ENCODE measurements around the gene TAF3.

TAF3 gene

DNA sequence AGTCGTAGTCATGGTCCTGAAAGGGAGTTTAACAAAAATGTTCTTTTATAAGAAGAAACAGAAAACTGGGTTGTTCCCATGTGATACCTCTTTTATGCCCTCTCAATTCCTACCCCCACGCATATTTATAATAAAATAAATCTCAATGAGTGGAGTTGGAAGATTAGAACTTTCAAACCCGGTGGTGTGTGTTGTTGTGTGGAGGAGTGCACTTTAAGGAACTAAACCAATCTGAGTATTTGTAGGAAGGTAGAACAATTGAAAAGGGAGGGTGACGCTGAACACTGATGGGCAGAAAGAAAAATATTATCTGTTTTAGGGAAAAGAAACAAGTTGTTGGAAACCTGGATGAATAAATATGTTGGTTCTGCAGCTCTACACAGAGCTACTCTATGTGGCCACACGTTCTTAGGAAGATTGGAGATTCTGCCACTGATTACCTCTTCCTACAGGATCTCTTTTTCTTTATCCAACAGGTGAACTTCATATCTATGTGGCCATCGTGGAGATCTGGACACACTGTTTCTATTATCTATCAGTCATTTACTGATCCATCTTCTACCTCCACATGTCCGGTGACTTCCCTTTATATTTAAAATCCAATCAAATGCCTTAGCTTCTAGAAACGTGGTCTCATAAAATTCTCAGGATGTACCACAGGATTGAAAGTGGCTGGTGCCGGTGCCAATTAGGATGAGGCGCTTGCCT is 223.1 kb downstream of the TAF3 start:
- Histone ChIP-seq H3K4me1 (ENCODE audit: control insufficient read depth in 1 of 2, insufficient read depth in 1 of 2, low read depth in 1 of 2, low read length in 1 of 2) (peaks cover 8 to 16% of the 10 kb centered on the region in 2 experiments), H3K4me3 (ENCODE audit: low read depth in 1 of 2, low read length in 1 of 2) (no peak overlapping the region), H3K27ac (no peak overlapping the region), H3K27me3 (peaks cover 100% of the 10 kb centered on the region), H3K9me3 (no peaks in the 10 kb centered on the region), H3K36me3 (no peaks in the 10 kb centered on the region)
- TF ChIP-seq, protein P1, sequence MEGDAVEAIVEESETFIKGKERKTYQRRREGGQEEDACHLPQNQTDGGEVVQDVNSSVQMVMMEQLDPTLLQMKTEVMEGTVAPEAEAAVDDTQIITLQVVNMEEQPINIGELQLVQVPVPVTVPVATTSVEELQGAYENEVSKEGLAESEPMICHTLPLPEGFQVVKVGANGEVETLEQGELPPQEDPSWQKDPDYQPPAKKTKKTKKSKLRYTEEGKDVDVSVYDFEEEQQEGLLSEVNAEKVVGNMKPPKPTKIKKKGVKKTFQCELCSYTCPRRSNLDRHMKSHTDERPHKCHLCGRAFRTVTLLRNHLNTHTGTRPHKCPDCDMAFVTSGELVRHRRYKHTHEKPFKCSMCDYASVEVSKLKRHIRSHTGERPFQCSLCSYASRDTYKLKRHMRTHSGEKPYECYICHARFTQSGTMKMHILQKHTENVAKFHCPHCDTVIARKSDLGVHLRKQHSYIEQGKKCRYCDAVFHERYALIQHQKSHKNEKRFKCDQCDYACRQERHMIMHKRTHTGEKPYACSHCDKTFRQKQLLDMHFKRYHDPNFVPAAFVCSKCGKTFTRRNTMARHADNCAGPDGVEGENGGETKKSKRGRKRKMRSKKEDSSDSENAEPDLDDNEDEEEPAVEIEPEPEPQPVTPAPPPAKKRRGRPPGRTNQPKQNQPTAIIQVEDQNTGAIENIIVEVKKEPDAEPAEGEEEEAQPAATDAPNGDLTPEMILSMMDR (IDR thresholded peaks at IDR 0.05): no peak

DNA sequence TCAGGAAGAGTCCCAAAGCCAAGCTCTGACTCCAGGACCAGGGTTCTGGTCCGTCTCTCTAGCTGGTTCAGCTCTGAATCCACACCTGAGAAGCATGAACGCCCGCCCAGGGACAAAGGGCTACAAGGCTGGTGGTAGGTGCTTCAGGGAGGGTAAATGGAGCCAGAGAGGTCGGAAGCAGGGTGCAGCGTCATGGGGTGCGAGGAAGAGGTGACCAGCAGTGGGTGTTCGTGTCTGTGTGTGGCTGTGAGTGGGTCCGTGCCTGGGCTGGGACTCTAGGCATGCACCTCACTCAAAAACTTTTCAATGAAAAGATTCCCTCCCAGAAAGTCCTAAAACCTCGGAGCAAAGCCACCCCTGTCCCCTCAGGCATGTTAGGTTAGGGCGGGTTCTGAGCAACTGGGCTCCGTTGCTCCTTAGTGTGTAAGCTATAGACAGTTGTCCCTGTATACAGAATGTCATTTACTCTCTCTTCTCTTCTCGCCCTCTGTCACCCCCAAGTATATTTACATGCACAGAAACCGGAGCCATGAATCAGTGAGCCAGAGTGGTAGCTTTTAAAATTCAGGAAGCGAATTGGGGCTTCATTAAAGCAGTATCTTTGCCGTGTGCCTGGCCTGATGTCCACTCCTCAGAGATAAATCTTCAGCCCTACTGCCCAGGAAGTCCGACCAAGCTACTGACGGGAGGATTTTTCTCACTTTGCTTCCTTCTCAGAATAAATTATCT is 223.9 kb downstream of the TAF3 start:
- TF ChIP-seq, protein P1 (IDR thresholded peaks at IDR 0.05): no peak
- no peaks in the 10 kb centered on the region for H3K36me3 ChIP-seq
- peaks cover 8 to 16% of the 10 kb centered on the region in 2 experiments for H3K4me1 ChIP-seq (ENCODE audit: control insufficient read depth in 1 of 2, insufficient read depth in 1 of 2, low read depth in 1 of 2, low read length in 1 of 2)
- no peak overlapping the region for H3K27ac ChIP-seq
- H3K27me3 ChIP-seq: peaks cover 100% of the 10 kb centered on the region
- no peak overlapping the region for H3K4me3 ChIP-seq (ENCODE audit: low read depth in 1 of 2, low read length in 1 of 2)
- no peaks in the 10 kb centered on the region for H3K9me3 ChIP-seq

GRCh38 chr10:8042721-8043568 is 224.6 kb downstream of the TAF3 start:
- no peak overlapping the region for H3K4me3 ChIP-seq (ENCODE audit: low read depth in 1 of 2, low read length in 1 of 2)
- H3K27ac ChIP-seq: no peak overlapping the region
- TF ChIP-seq, protein P1 (IDR thresholded peaks at IDR 0.05): no peak
- no peaks in the 10 kb centered on the region for H3K36me3 ChIP-seq
- peaks cover 100% of the 10 kb centered on the region for H3K27me3 ChIP-seq
- no peaks in the 10 kb centered on the region for H3K9me3 ChIP-seq
- H3K4me1 ChIP-seq (ENCODE audit: control insufficient read depth in 1 of 2, insufficient read depth in 1 of 2, low read depth in 1 of 2, low read length in 1 of 2): peaks cover 8 to 16% of the 10 kb centered on the region in 2 experiments

GRCh38 chr10:8043569-8044306 is 225.4 kb downstream of the TAF3 start:
- peaks cover 8 to 16% of the 10 kb centered on the region in 2 experiments for H3K4me1 ChIP-seq (ENCODE audit: control insufficient read depth in 1 of 2, insufficient read depth in 1 of 2, low read depth in 1 of 2, low read length in 1 of 2)
- H3K27me3 ChIP-seq: peaks cover 100% of the 10 kb centered on the region
- H3K4me3 ChIP-seq (ENCODE audit: low read depth in 1 of 2, low read length in 1 of 2): no peak overlapping the region
- H3K9me3 ChIP-seq: no peaks in the 10 kb centered on the region
- H3K36me3 ChIP-seq: no peaks in the 10 kb centered on the region
- no peak overlapping the region for H3K27ac ChIP-seq
- TF ChIP-seq, protein P1 (IDR thresholded peaks at IDR 0.05): no peak

DNA sequence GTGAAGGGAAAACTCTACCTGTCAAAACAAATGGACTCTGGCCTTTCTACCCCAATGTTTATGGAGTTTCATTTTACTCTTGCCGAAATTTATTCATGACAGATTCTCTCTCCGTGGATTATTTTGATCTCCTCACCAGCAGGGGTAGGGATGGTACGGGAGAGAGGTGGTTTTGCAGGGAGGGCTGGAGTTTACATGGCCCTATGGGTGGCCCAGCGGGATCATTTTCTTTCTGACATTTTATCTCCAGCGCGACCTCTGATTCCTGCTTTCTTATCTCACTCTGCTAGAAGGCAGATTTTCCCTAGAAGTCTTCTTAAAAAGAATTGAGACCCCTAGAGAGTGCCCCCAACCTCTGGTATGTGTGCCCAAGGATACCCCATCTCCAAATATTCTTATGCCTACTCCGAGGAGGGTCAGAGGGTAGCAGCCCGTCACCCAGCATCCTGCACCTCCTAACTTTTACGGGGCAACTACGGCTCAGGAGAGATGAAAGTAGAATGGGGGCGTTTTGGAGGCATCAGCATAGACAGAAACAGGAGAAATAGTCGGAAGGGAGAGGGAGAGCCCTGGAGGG is 226.1 kb downstream of the TAF3 start:
- H3K27me3 ChIP-seq: peaks cover 100% of the 10 kb centered on the region
- H3K9me3 ChIP-seq: no peaks in the 10 kb centered on the region
- H3K36me3 ChIP-seq: no peaks in the 10 kb centered on the region
- TF ChIP-seq, protein P1 (IDR thresholded peaks at IDR 0.05): no peak
- no peak overlapping the region for H3K27ac ChIP-seq
- no peak overlapping the region for H3K4me3 ChIP-seq (ENCODE audit: low read depth in 1 of 2, low read length in 1 of 2)
- H3K4me1 ChIP-seq (ENCODE audit: control insufficient read depth in 1 of 2, insufficient read depth in 1 of 2, low read depth in 1 of 2, low read length in 1 of 2): peaks cover 8 to 16% of the 10 kb centered on the region in 2 experiments
